ENCODE data around the gene PLCG1.

PLCG1 gene

GRCh38 chr20:41173161-41173721 is 35.9 kb downstream of the PLCG1 start:
- no peaks in the 10 kb centered on the region for H3K4me1 ChIP-seq (ENCODE audit: control insufficient read depth, low read depth, low read length)
- H3K9ac ChIP-seq (ENCODE audit: low read length): no peak overlapping the region
- no peaks in the 10 kb centered on the region for H3K27me3 ChIP-seq (ENCODE audit: insufficient read depth, low read length, poor library complexity)
- H3K27ac ChIP-seq (ENCODE audit: low read depth, low read length): no peak overlapping the region
- H3K4me2 ChIP-seq (ENCODE audit: low read length): no peak overlapping the region
- no peak overlapping the region for H3K18ac ChIP-seq (ENCODE audit: low read length)
- H3K4ac ChIP-seq (ENCODE audit: low read depth, low read length): no peak overlapping the region
- peaks cover 53% of the 10 kb centered on the region for H3K36me3 ChIP-seq (ENCODE audit: control insufficient read depth, insufficient read depth, low read length)
- no peak overlapping the region for H3K23ac ChIP-seq (ENCODE audit: low read length)
- H3K4me3 ChIP-seq (ENCODE audit: low read length): no peak overlapping the region
- H2BK15ac ChIP-seq (replicated peaks; ENCODE audit: low read depth): no peak overlapping the region
- no peak overlapping the region for H2BK120ac ChIP-seq (ENCODE audit: low read depth, low read length)
- H3K56ac ChIP-seq (ENCODE audit: low read length): no peak overlapping the region
- no peak overlapping the region for H4K8ac ChIP-seq (ENCODE audit: low read depth, low read length)
- peaks cover 3% of the 10 kb centered on the region for H3K79me1 ChIP-seq (ENCODE audit: low read length)
- H4K5ac ChIP-seq (ENCODE audit: low read length): no peak overlapping the region
- no peak overlapping the region for H2AK5ac ChIP-seq (ENCODE audit: low read length)
- WGBS (ENCODE audit: extremely low coverage, insufficient coverage, low lambda C conversion rate): no CpG with 5 or more reads among the region's 9 CpGs
- H2BK5ac ChIP-seq (ENCODE audit: low read length): no peak overlapping the region
- DNase-seq: peak; percentile 73
- no peaks in the 10 kb centered on the region for H3K79me2 ChIP-seq (ENCODE audit: control insufficient read depth, insufficient read depth, low read length)

- Histone ChIP-seq H3K27me3 (ENCODE audit: insufficient read depth, low read length, poor library complexity) (no peaks in the 10 kb centered on the region), H3K9ac (ENCODE audit: low read length) (no peak overlapping the region), H2BK15ac (replicated peaks; ENCODE audit: low read depth) (no peak overlapping the region), H3K27ac (ENCODE audit: low read depth, low read length) (no peak overlapping the region), H3K56ac (ENCODE audit: low read length) (no peak overlapping the region), H2BK5ac (ENCODE audit: low read length) (no peak overlapping the region), H3K4me2 (ENCODE audit: low read length) (no peak overlapping the region), H3K79me2 (ENCODE audit: control insufficient read depth, insufficient read depth, low read length) (no peaks in the 10 kb centered on the region), H3K18ac (ENCODE audit: low read length) (no peak overlapping the region), H3K4me3 (ENCODE audit: low read length) (no peak overlapping the region), H4K5ac (ENCODE audit: low read length) (no peak overlapping the region), H3K4me1 (ENCODE audit: control insufficient read depth, low read depth, low read length) (no peaks in the 10 kb centered on the region), H3K79me1 (ENCODE audit: low read length) (peaks cover 3% of the 10 kb centered on the region), H2AK5ac (ENCODE audit: low read length) (no peak overlapping the region), H3K23ac (ENCODE audit: low read length) (no peak overlapping the region), H4K8ac (ENCODE audit: low read depth, low read length) (no peak overlapping the region), H2BK120ac (ENCODE audit: low read depth, low read length) (no peak overlapping the region), H3K36me3 (ENCODE audit: control insufficient read depth, insufficient read depth, low read length) (peaks cover 48% of the 10 kb centered on the region), H3K4ac (ENCODE audit: low read depth, low read length) (no peak overlapping the region)
- no CpG with 5 or more reads among the region's 13 CpGs for WGBS (ENCODE audit: extremely low coverage, insufficient coverage, low lambda C conversion rate)
- DNase-seq: no peak
Measured at GRCh38 chr20:41173791-41174341, 36.5 kb downstream of the PLCG1 start.

GRCh38 chr20:41174373-41174772 is 37.0 kb downstream of the PLCG1 start:
- H3K18ac ChIP-seq (ENCODE audit: low read length): no peak overlapping the region
- no peaks in the 10 kb centered on the region for H3K4me1 ChIP-seq (ENCODE audit: control insufficient read depth, low read depth, low read length)
- H3K9ac ChIP-seq (ENCODE audit: low read length): no peak overlapping the region
- no peak overlapping the region for H3K23ac ChIP-seq (ENCODE audit: low read length)
- H3K4me2 ChIP-seq (ENCODE audit: low read length): no peak overlapping the region
- no peak overlapping the region for H3K4me3 ChIP-seq (ENCODE audit: low read length)
- no peak overlapping the region for H3K56ac ChIP-seq (ENCODE audit: low read length)
- H3K4ac ChIP-seq (ENCODE audit: low read depth, low read length): no peak overlapping the region
- peaks cover 3% of the 10 kb centered on the region for H3K79me1 ChIP-seq (ENCODE audit: low read length)
- no peak overlapping the region for H4K8ac ChIP-seq (ENCODE audit: low read depth, low read length)
- no peaks in the 10 kb centered on the region for H3K27me3 ChIP-seq (ENCODE audit: insufficient read depth, low read length, poor library complexity)
- DNase-seq: no peak
- H3K36me3 ChIP-seq (ENCODE audit: control insufficient read depth, insufficient read depth, low read length): peaks cover 44% of the 10 kb centered on the region
- WGBS (ENCODE audit: extremely low coverage, insufficient coverage, low lambda C conversion rate): no CpG with 5 or more reads among the region's 10 CpGs
- H3K27ac ChIP-seq (ENCODE audit: low read depth, low read length): no peak overlapping the region
- H2BK5ac ChIP-seq (ENCODE audit: low read length): no peak overlapping the region
- H2BK120ac ChIP-seq (ENCODE audit: low read depth, low read length): no peak overlapping the region
- no peaks in the 10 kb centered on the region for H3K79me2 ChIP-seq (ENCODE audit: control insufficient read depth, insufficient read depth, low read length)
- no peak overlapping the region for H2BK15ac ChIP-seq (replicated peaks; ENCODE audit: low read depth)
- H4K5ac ChIP-seq (ENCODE audit: low read length): no peak overlapping the region
- H2AK5ac ChIP-seq (ENCODE audit: low read length): no peak overlapping the region

- no CpG with 5 or more reads among the region's 2 CpGs for WGBS (ENCODE audit: extremely low coverage, insufficient coverage, low lambda C conversion rate)
- Histone ChIP-seq H3K4ac (ENCODE audit: low read depth, low read length) (no peak overlapping the region), H2BK120ac (ENCODE audit: low read depth, low read length) (no peak overlapping the region), H3K9ac (ENCODE audit: low read length) (no peak overlapping the region), H3K4me1 (ENCODE audit: control insufficient read depth, low read depth, low read length) (no peaks in the 10 kb centered on the region), H2BK5ac (ENCODE audit: low read length) (no peak overlapping the region), H4K8ac (ENCODE audit: low read depth, low read length) (no peak overlapping the region), H3K4me2 (ENCODE audit: low read length) (no peak overlapping the region), H4K5ac (ENCODE audit: low read length) (no peak overlapping the region), H3K36me3 (ENCODE audit: control insufficient read depth, insufficient read depth, low read length) (peaks cover 40% of the 10 kb centered on the region), H3K27me3 (ENCODE audit: insufficient read depth, low read length, poor library complexity) (no peaks in the 10 kb centered on the region), H3K79me2 (ENCODE audit: control insufficient read depth, insufficient read depth, low read length) (no peaks in the 10 kb centered on the region), H3K18ac (ENCODE audit: low read length) (no peak overlapping the region), H3K23ac (ENCODE audit: low read length) (no peak overlapping the region), H3K4me3 (ENCODE audit: low read length) (no peak overlapping the region), H3K79me1 (ENCODE audit: low read length) (peaks cover 3% of the 10 kb centered on the region), H2BK15ac (replicated peaks; ENCODE audit: low read depth) (no peak overlapping the region), H3K27ac (ENCODE audit: low read depth, low read length) (no peak overlapping the region), H3K56ac (ENCODE audit: low read length) (no peak overlapping the region), H2AK5ac (ENCODE audit: low read length) (no peak overlapping the region)
- no peak for DNase-seq
Measured at GRCh38 chr20:41174782-41175181, 37.4 kb downstream of the PLCG1 start.

GRCh38 chr20:41175201-41175651 is 37.9 kb downstream of the PLCG1 start:
- Histone ChIP-seq H3K79me1 (ENCODE audit: low read length) (peaks cover 3% of the 10 kb centered on the region), H3K4me1 (ENCODE audit: control insufficient read depth, low read depth, low read length) (no peaks in the 10 kb centered on the region), H4K8ac (ENCODE audit: low read depth, low read length) (no peak overlapping the region), H3K27ac (ENCODE audit: low read depth, low read length) (no peak overlapping the region), H3K56ac (ENCODE audit: low read length) (no peak overlapping the region), H2BK5ac (ENCODE audit: low read length) (no peak overlapping the region), H4K5ac (ENCODE audit: low read length) (no peak overlapping the region), H3K4me2 (ENCODE audit: low read length) (no peak overlapping the region), H3K18ac (ENCODE audit: low read length) (no peak overlapping the region), H2AK5ac (ENCODE audit: low read length) (no peak overlapping the region), H3K27me3 (ENCODE audit: insufficient read depth, low read length, poor library complexity) (no peaks in the 10 kb centered on the region), H3K36me3 (ENCODE audit: control insufficient read depth, insufficient read depth, low read length) (peaks cover 37% of the 10 kb centered on the region), H3K23ac (ENCODE audit: low read length) (no peak overlapping the region), H3K4ac (ENCODE audit: low read depth, low read length) (no peak overlapping the region), H2BK120ac (ENCODE audit: low read depth, low read length) (no peak overlapping the region), H2BK15ac (replicated peaks; ENCODE audit: low read depth) (no peak overlapping the region), H3K79me2 (ENCODE audit: control insufficient read depth, insufficient read depth, low read length) (no peaks in the 10 kb centered on the region), H3K4me3 (ENCODE audit: low read length) (no peak overlapping the region), H3K9ac (ENCODE audit: low read length) (no peak overlapping the region)
- no peak for DNase-seq
- no CpG with 5 or more reads among the region's 4 CpGs for WGBS (ENCODE audit: extremely low coverage, insufficient coverage, low lambda C conversion rate)
